ENCODE data around the gene MOB2. TPM values are rescaled to one million over a fixed set of nuclear protein-coding genes. Genes with fewer than 3 reads are reported as not detected.

The MOB2 gene
- total RNA-seq, 4 donors from 2014 or later, result 34.7 to 50.4 (median 40.5) TPM

DNA sequence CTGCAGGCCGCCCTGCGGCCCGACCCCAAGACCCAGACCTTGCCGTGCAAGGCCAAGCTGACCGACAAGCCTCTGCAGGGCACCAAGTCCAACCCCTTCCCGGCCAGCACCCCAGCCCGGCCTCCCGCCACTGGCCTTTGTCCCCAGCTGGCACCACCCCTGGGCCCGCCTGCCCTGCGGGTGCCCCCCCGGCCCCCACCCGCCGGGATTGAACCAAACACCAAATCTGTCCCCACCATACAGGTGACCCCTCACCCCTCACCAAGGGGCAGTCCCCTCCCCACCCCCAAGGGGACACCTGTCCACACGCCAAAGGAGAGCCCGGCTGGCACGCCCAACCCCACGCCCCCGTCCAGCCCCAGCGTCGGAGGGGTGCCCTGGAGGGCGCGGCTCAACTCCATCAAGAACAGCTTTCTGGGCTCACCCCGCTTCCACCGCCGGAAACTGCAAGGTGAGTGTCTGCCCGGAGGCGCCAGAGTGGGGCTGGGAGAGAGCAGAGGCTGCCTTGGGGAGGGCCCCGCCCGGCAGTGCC, 36.2 kb downstream of the MOB2 start:
- H3K4me3 ChIP-seq, result no peak overlapping the region
- TF ChIP-seq, protein P1, sequence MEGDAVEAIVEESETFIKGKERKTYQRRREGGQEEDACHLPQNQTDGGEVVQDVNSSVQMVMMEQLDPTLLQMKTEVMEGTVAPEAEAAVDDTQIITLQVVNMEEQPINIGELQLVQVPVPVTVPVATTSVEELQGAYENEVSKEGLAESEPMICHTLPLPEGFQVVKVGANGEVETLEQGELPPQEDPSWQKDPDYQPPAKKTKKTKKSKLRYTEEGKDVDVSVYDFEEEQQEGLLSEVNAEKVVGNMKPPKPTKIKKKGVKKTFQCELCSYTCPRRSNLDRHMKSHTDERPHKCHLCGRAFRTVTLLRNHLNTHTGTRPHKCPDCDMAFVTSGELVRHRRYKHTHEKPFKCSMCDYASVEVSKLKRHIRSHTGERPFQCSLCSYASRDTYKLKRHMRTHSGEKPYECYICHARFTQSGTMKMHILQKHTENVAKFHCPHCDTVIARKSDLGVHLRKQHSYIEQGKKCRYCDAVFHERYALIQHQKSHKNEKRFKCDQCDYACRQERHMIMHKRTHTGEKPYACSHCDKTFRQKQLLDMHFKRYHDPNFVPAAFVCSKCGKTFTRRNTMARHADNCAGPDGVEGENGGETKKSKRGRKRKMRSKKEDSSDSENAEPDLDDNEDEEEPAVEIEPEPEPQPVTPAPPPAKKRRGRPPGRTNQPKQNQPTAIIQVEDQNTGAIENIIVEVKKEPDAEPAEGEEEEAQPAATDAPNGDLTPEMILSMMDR (IDR thresholded peaks at IDR 0.05), result no peak
- no peak for TF ChIP-seq POLR2A (IDR thresholded peaks at IDR 0.05)
- H3K36me3 ChIP-seq, result no peaks in the 10 kb centered on the region
- no peaks in the 10 kb centered on the region for H3K27me3 ChIP-seq
- no peaks in the 10 kb centered on the region for H3K4me1 ChIP-seq
- no peaks in the 10 kb centered on the region for H3K9me3 ChIP-seq
- DNase-seq, result no peak
- no peak overlapping the region for H3K27ac ChIP-seq

DNA sequence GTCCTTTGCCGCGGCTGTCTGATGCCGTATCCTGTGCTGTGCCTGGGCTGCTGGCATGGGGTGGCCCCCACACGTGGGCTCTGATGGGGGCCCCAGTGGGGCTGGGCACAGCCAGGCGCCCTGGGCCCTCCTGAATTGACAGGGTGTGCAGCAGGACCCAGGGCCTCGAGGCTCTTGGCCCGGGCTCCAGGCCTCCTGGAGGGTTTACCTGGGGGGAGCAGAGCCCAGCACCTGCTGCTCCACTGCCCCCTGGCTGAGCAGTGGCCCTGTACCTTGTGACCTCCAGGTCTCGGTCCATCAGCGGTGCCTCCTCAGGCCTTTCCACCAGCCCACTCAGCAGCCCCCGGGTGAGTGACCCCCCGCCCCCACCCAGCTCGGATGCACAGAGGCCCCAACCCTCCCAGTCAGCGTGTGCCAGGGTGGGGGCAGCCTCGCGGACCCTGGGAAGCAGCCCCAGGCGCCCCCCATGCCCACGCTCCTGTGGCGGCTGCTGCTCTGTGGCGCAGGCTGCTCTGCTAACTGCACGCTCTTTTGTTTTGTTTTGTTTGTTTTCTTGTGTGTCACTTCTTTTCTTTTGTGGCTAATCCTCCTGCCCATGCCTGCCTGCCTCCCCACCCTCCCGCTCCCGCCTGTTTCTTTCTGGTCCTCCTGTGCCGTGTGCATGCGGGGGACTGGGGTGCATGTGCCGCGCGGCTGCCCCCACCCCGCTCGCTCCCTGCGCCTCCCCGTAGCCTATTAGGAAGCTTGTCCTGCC, 36.9 kb downstream of the MOB2 start:
- Histone ChIP-seq H3K27ac (no peak overlapping the region), H3K9me3 (no peaks in the 10 kb centered on the region), H3K27me3 (no peaks in the 10 kb centered on the region), H3K4me3 (no peak overlapping the region), H3K36me3 (no peaks in the 10 kb centered on the region), H3K4me1 (no peaks in the 10 kb centered on the region)
- TF ChIP-seq, protein P1 (IDR thresholded peaks at IDR 0.05), result no peak
- TF ChIP-seq POLR2A (IDR thresholded peaks at IDR 0.05), result no peak
- DNase-seq, result no peak

- H3K27ac ChIP-seq, result no peak overlapping the region
- no peaks in the 10 kb centered on the region for H3K27me3 ChIP-seq
- H3K4me3 ChIP-seq, result no peak overlapping the region
- H3K9me3 ChIP-seq, result no peaks in the 10 kb centered on the region
- DNase-seq, result no peak
- no peaks in the 10 kb centered on the region for H3K4me1 ChIP-seq
- H3K36me3 ChIP-seq, result no peaks in the 10 kb centered on the region
- no peak for TF ChIP-seq POLR2A (IDR thresholded peaks at IDR 0.05)
- TF ChIP-seq, protein P1 (IDR thresholded peaks at IDR 0.05), result no peak
These were observed 37.7 kb downstream of the MOB2 start for GRCh38 chr11:1448882-1449281.

GRCh38 chr11:1447845-1448825, 38.4 kb downstream of the MOB2 start:
- no peak for TF ChIP-seq POLR2A (IDR thresholded peaks at IDR 0.05)
- TF ChIP-seq, protein P1 (IDR thresholded peaks at IDR 0.05), result no peak
- no peaks in the 10 kb centered on the region for H3K9me3 ChIP-seq
- no peak overlapping the region for H3K4me3 ChIP-seq
- no peaks in the 10 kb centered on the region for H3K27me3 ChIP-seq
- no peak for DNase-seq
- no peak overlapping the region for H3K27ac ChIP-seq
- no peaks in the 10 kb centered on the region for H3K36me3 ChIP-seq
- H3K4me1 ChIP-seq, result no peaks in the 10 kb centered on the region

GRCh38 chr11:1446623-1447022, 40.0 kb downstream of the MOB2 start:
- no peaks in the 10 kb centered on the region for H3K27me3 ChIP-seq
- H3K36me3 ChIP-seq, result no peaks in the 10 kb centered on the region
- H3K27ac ChIP-seq, result no peak overlapping the region
- H3K9me3 ChIP-seq, result no peaks in the 10 kb centered on the region
- H3K4me1 ChIP-seq, result no peaks in the 10 kb centered on the region
- TF ChIP-seq, protein P1 (IDR thresholded peaks at IDR 0.05), result no peak
- TF ChIP-seq POLR2A (IDR thresholded peaks at IDR 0.05), result no peak
- no peak overlapping the region for H3K4me3 ChIP-seq
- no peak for DNase-seq

Measured in Peyer's patch (tissue), 4 donors.